Testis (tissue), 2 donors: Measurements from ENCODE around the gene HOXB3.

Experiments used
- POLR2A ChIP-seq: fragments of 450-650 bp; IDR thresholded peaks from one replicate; pipeline ENCODE4 v1.6.1; 2017; ENCODE audit warnings: antibody characterized with exemption, mild to moderate bottlenecking, moderate library complexity
- TF ChIP-seq, protein P1 (sequence below), 3 experiments: fragments of 450-650 bp in 2 of 3; fragments of 200-600 bp in 1 of 3; sonication (generic) in 1 of 3; IDR thresholded peaks; one replicate each; pipeline ENCODE4 v1.5.1; 2016 to 2019; ENCODE audit warnings: antibody characterized with exemption in 3 of 3, mild to moderate bottlenecking in 2 of 3, moderate library complexity in 1 of 3

DNA sequence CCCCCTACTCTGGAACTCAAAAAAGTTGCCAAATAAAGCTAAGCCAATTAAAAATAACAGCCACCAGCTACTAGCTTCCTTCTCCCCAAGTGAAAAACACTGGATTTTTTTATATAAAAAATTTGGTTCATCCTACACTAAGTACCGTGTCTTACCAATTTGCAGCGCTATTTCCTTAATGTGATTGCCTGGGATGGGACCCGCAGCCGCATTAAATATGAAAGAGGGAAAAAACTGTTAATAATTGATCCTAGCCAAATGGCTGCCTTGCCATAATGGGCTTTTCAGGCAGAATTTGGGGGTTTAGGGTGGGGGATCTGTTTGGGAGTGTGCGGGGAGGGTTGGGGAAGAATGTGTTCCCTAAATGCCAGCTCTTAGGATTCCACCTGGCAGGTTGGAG lies 34.1 kb upstream of the HOXB3 start:
- TF ChIP-seq, protein P1, sequence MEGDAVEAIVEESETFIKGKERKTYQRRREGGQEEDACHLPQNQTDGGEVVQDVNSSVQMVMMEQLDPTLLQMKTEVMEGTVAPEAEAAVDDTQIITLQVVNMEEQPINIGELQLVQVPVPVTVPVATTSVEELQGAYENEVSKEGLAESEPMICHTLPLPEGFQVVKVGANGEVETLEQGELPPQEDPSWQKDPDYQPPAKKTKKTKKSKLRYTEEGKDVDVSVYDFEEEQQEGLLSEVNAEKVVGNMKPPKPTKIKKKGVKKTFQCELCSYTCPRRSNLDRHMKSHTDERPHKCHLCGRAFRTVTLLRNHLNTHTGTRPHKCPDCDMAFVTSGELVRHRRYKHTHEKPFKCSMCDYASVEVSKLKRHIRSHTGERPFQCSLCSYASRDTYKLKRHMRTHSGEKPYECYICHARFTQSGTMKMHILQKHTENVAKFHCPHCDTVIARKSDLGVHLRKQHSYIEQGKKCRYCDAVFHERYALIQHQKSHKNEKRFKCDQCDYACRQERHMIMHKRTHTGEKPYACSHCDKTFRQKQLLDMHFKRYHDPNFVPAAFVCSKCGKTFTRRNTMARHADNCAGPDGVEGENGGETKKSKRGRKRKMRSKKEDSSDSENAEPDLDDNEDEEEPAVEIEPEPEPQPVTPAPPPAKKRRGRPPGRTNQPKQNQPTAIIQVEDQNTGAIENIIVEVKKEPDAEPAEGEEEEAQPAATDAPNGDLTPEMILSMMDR (IDR thresholded peaks at IDR 0.05) = no peak
- TF ChIP-seq POLR2A = no peak
